Fibroblast of skin of scalp (primary cell): Measurements from ENCODE around the gene EHD1.

Experiments
- DNase-seq: peaks from one replicate; pipeline ENCODE4 v3.0.0-alpha.2; 2013

The EHD1 gene

GRCh38 chr11:64841592-64842365, 36.6 kb downstream of the EHD1 start:
- DNase-seq: no peak

- DNase-seq: no peak
These were observed 38.3 kb downstream of the EHD1 start for GRCh38 chr11:64839887-64840782.

GRCh38 chr11:64839335-64839734, 39.1 kb downstream of the EHD1 start:
- DNase-seq: no peak

GRCh38 chr11:64838600-64839334, 39.7 kb downstream of the EHD1 start:
- DNase-seq: no peak

- no peak for DNase-seq
These were observed 40.5 kb downstream of the EHD1 start for GRCh38 chr11:64837887-64838351.

- DNase-seq: no peak
These were observed 41.9 kb downstream of the EHD1 start for GRCh38 chr11:64836448-64837072.

GRCh38 chr11:64835616-64836447, 42.6 kb downstream of the EHD1 start:
- DNase-seq: no peak

GRCh38 chr11:64834723-64835615, 43.5 kb downstream of the EHD1 start:
- no peak for DNase-seq

GRCh38 chr11:64834031-64834722, 44.2 kb downstream of the EHD1 start:
- DNase-seq: no peak

GRCh38 chr11:64833509-64833908, 44.9 kb downstream of the EHD1 start:
- DNase-seq: no peak

GRCh38 chr11:64833198-64833502, 45.3 kb downstream of the EHD1 start:
- no peak for DNase-seq

GRCh38 chr11:64832467-64833197, 45.8 kb downstream of the EHD1 start:
- no peak for DNase-seq

GRCh38 chr11:64831411-64831891, 47.0 kb downstream of the EHD1 start:
- no peak for DNase-seq

GRCh38 chr11:64829536-64830251, 48.7 kb downstream of the EHD1 start:
- DNase-seq: no peak

GRCh38 chr11:64827451-64827839, 51.0 kb downstream of the EHD1 start:
- DNase-seq: no peak

GRCh38 chr11:64826578-64827450, 51.6 kb downstream of the EHD1 start:
- DNase-seq: no peak

- DNase-seq: no peak
These were observed 52.4 kb downstream of the EHD1 start for GRCh38 chr11:64826062-64826461.
